PC-9 (cell line): Measurements from ENCODE around the gene EXOC4. TPM values are rescaled to one million over a fixed set of nuclear protein-coding genes. Genes with fewer than 3 reads are reported as not detected.
A peak's percentile ranks its signal among the peaks of the same experiment; 100 is the strongest.

Experiments
- BruUV-seq: library from RNA; stranded (reverse); fragments of 400-500 nt; replicated peaks from 2 replicates; lab custom pipeline; 2021; lab: Mats Ljungman, UMichigan
- CTCF ChIA-PET: fragments of 300-600 bp; sonication (Branson Sonifier 250); formaldehyde crosslinking; loops from one replicate; lab custom pipeline; 2022; ENCODE audit warnings: antibody characterized with exemption; lab: Charles Lee
- POLR2A ChIA-PET: fragments of 300-600 bp; sonication (Branson Sonifier 250); formaldehyde crosslinking; loops from one replicate; lab custom pipeline; 2022; ENCODE audit warnings: antibody characterized with exemption; ENCODE audit not compliant: unreplicated experiment; lab: Charles Lee
- DNase-seq, 2 experiments: peaks; one replicate each; pipeline versions ENCODE4 v3.0.0 to v3.0.0-alpha.2; 2015 to 2022; ENCODE audit warnings: mixed read lengths in 1 of 2
- H2AFZ ChIP-seq: fragments of 200-600 bp; sonication (generic); 2 replicates; pipeline ENCODE4 v1.8.1; 2017; ENCODE audit warnings: antibody characterized with exemption
- H3F3A ChIP-seq: fragments of 200-600 bp; sonication (generic); 2 replicates; pipeline ENCODE4 v1.8.1; 2017; ENCODE audit warnings: antibody characterized with exemption, mild to moderate bottlenecking, low read depth; ENCODE audit not compliant: insufficient read depth
- H3K27ac ChIP-seq: fragments of 200-600 bp; sonication (generic); 2 replicates; pipeline ENCODE4 v1.6.1; 2016; ENCODE audit warnings: mixed run types
- H3K27me3 ChIP-seq: fragments of 200-600 bp; sonication (generic); 2 replicates; pipeline ENCODE4 v1.6.1; 2016; ENCODE audit warnings: low read depth, mixed run types; ENCODE audit not compliant: insufficient read depth
- H3K36me3 ChIP-seq: fragments of 200-600 bp; sonication (generic); 2 replicates; pipeline ENCODE4 v1.6.1; 2016; ENCODE audit warnings: low read depth, mixed run types
- H3K4me1 ChIP-seq: fragments of 200-600 bp; sonication (generic); replicated peaks from 2 replicates; pipeline ENCODE4 v1.6.1; 2016; ENCODE audit warnings: mixed run types; ENCODE audit not compliant: insufficient read depth
- H3K4me2 ChIP-seq: fragments of 200-600 bp; sonication (generic); 2 replicates; pipeline ENCODE4 v1.6.1; 2017; ENCODE audit warnings: mixed run types
- H3K4me3 ChIP-seq: fragments of 200-600 bp; sonication (generic); 2 replicates; pipeline ENCODE4 v1.6.1; 2016; ENCODE audit warnings: mixed run types
- H3K79me2 ChIP-seq: fragments of 200-600 bp; sonication (generic); 2 replicates; pipeline ENCODE4 v1.6.1; 2017; ENCODE audit warnings: low read depth, mixed run types
- H3K9me2 ChIP-seq: fragments of 200-600 bp; sonication (generic); 2 replicates; pipeline ENCODE4 v1.8.1; 2017; ENCODE audit warnings: mild to moderate bottlenecking; ENCODE audit not compliant: insufficient read depth
- H3K9me3 ChIP-seq: fragments of 200-600 bp; sonication (generic); 2 replicates; pipeline ENCODE4 v1.8.1; 2016; ENCODE audit warnings: low read depth; ENCODE audit not compliant: insufficient read depth
- H4K20me1 ChIP-seq: fragments of 200-600 bp; sonication (generic); 2 replicates; pipeline ENCODE4 v1.8.1; 2017; ENCODE audit not compliant: insufficient read depth
- CTCF ChIP-seq: fragments of 200-600 bp; sonication (generic); conservative IDR thresholded peaks from 2 replicates; pipeline ENCODE4 v1.6.1; 2017; ENCODE audit warnings: mixed run types, antibody characterized with exemption, mild to moderate bottlenecking, moderate library complexity
- EZH2 ChIP-seq: fragments of 200-600 bp; sonication (generic); IDR thresholded peaks from 2 replicates; pipeline ENCODE4 v1.8.0; 2017; ENCODE audit warnings: antibody characterized with exemption, low read depth
- intact Hi-C: fragments of 100-400 bp; cut with micrococcal nuclease; formaldehyde crosslinking; loops from one replicate; pipeline ENCODE4 v1.10.0; 2022; ENCODE audit not compliant: unreplicated experiment
- total RNA-seq: library from RNA; stranded (reverse); gene quantifications from 2 replicates; pipeline ENCODE4 v1.2.3, GENCODE V29; 2021

Gene EXOC4
- total RNA-seq, 1 experiment from 2014 or later: 101 TPM

- Histone ChIP-seq H3K4me3 (no peak overlapping the region), H3K9me3 (no peaks in the 10 kb centered on the region), H3K4me2 (no peak overlapping the region), H3K79me2 (no peaks in the 10 kb centered on the region), H3K36me3 (no peaks in the 10 kb centered on the region), H3K27ac (no peak overlapping the region), H3K4me1 (peaks cover 9% of the 10 kb centered on the region), H3K9me2 (no peaks in the 10 kb centered on the region), H4K20me1 (no peaks in the 10 kb centered on the region), H3K27me3 (no peaks in the 10 kb centered on the region), H3F3A (no peaks in the 10 kb centered on the region), H2AFZ (no peak overlapping the region)
- no TSS peak for BruUV-seq
- ChIA-PET POLR2A (interaction anchor here (0.5 to 0.7 kb wide), 2 partner anchors 11 to 444 kb away, joined by 5 read pairs; no protein-coding TSS in a partner anchor), CTCF (interaction anchor here (0.6 to 0.7 kb wide), 7 partner anchors 162 to 1905 kb away, joined by 3 to 8 read pairs (median 3); no protein-coding TSS in a partner anchor)
- no peak for TF ChIP-seq EZH2
- TF ChIP-seq CTCF: peak; percentile 75
- intact Hi-C loops: loop anchor here (5.0 to 10.0 kb wide), 5 partner anchors 102 to 658 kb away; partner anchors contain the start of gene EXOC4
- no peak for DNase-seq
Measured at GRCh38 chr7:133854739-133855138, 601.9 kb downstream of the EXOC4 start.

- Histone ChIP-seq H3K79me2 (no peaks in the 10 kb centered on the region), H3F3A (no peaks in the 10 kb centered on the region), H3K9me2 (no peaks in the 10 kb centered on the region), H3K4me1 (peaks cover 9% of the 10 kb centered on the region), H3K36me3 (no peaks in the 10 kb centered on the region), H3K9me3 (no peaks in the 10 kb centered on the region), H4K20me1 (no peaks in the 10 kb centered on the region), H3K4me3 (no peak overlapping the region), H3K4me2 (no peak overlapping the region), H3K27me3 (no peaks in the 10 kb centered on the region), H3K27ac (no peak overlapping the region), H2AFZ (no peak overlapping the region)
- intact Hi-C loops: loop anchor here (10.0 kb wide), 1 partner anchor 603 kb away; the partner anchor contains the start of gene EXOC4
- TF ChIP-seq CTCF (no peak), EZH2 (no peak)
- no TSS peak for BruUV-seq
- ChIA-PET CTCF (no interaction called here), POLR2A (no interaction called here)
- DNase-seq: no peak
Measured at GRCh38 chr7:133857376-133858119, 604.7 kb downstream of the EXOC4 start.

GRCh38 chr7:133858311-133858710 is 605.4 kb downstream of the EXOC4 start:
- Histone ChIP-seq H3K4me2 (no peak overlapping the region), H3F3A (no peaks in the 10 kb centered on the region), H3K4me1 (peaks cover 7% of the 10 kb centered on the region), H2AFZ (no peak overlapping the region), H3K4me3 (no peak overlapping the region), H3K27ac (no peak overlapping the region), H3K9me3 (no peaks in the 10 kb centered on the region), H3K79me2 (no peaks in the 10 kb centered on the region), H4K20me1 (no peaks in the 10 kb centered on the region), H3K27me3 (no peaks in the 10 kb centered on the region), H3K36me3 (no peaks in the 10 kb centered on the region), H3K9me2 (no peaks in the 10 kb centered on the region)
- CTCF ChIA-PET: no interaction called here
- POLR2A ChIA-PET: no interaction called here
- DNase-seq: no peak
- BruUV-seq: no TSS peak
- intact Hi-C loops: loop anchor here (10.0 kb wide), 1 partner anchor 604 kb away; the partner anchor contains the start of gene EXOC4
- TF ChIP-seq EZH2 (no peak), CTCF (no peak)
